Endothelial cell of umbilical vein (primary cell): ENCODE results near the gene CSMD2. TPM values are rescaled to one million over a fixed set of nuclear protein-coding genes. Genes with fewer than 3 reads are reported as not detected.

Source experiments
- BruUV-seq: library from RNA; stranded (reverse); fragments of 400-500 nt; replicated peaks from 2 replicates; lab custom pipeline; 2021; lab: Mats Ljungman, UMichigan
- CTCF ChIA-PET: fragments of 300-600, 350-600 bp; sonication (Branson Sonifier 250); formaldehyde crosslinking; loops from one replicate; lab custom pipeline; 2021; ENCODE audit warnings: antibody characterized with exemption, inconsistent platforms; lab: Charles Lee
- POLR2A ChIA-PET: fragments of 300-600, 350-600 bp; sonication (Branson Sonifier 250); formaldehyde crosslinking; loops from one replicate; lab custom pipeline; 2021; ENCODE audit warnings: antibody characterized with exemption, inconsistent platforms; lab: Charles Lee
- DNase-seq: peaks from one replicate; pipeline ENCODE4 v3.0.0-alpha.2; 2011; ENCODE audit warnings: low read depth, low spot score
- FAIRE-seq: peaks from 2 replicates; lab custom pipeline; 2011; peaks lifted over from hg19 to GRCh38; lab: Jason Lieb, UNC
- H2AFZ ChIP-seq: 2 replicates; pipeline ENCODE4 v1.6.0; 2012; ENCODE audit warnings: low read depth, low read length, control low read depth, inconsistent platforms
- H3K27ac ChIP-seq: 2 replicates; pipeline ENCODE4 v1.5.1; 2011; ENCODE audit warnings: low read depth, mild to moderate bottlenecking, control low read depth, low read length, moderate library complexity; ENCODE audit not compliant: insufficient read depth
- H3K27me3 ChIP-seq, 2 experiments: 2 replicates each; pipeline versions ENCODE4 v1.6.0 to v1.6.1; 2011; ENCODE audit warnings: low read length in 2 of 2, mixed read lengths in 1 of 2; ENCODE audit not compliant: control insufficient read depth in 2 of 2, insufficient read depth in 2 of 2
- H3K36me3 ChIP-seq, 2 experiments: 2 replicates in 1 of 2; 3 replicates in 1 of 2; pipeline ENCODE4 v1.5.1; 2011; ENCODE audit warnings: low read length in 2 of 2, mild to moderate bottlenecking in 1 of 2, moderate library complexity in 1 of 2; ENCODE audit not compliant: control insufficient read depth in 2 of 2, insufficient read depth in 2 of 2; ENCODE audit errors: extremely low read depth in 1 of 2
- H3K4me1 ChIP-seq: 3 replicates; pipeline ENCODE4 v1.5.1; 2011; ENCODE audit warnings: mild to moderate bottlenecking, low read length; ENCODE audit not compliant: control insufficient read depth, insufficient read depth; ENCODE audit errors: extremely low read depth
- H3K4me2 ChIP-seq: 2 replicates; pipeline ENCODE4 v1.6.1; 2011; ENCODE audit warnings: low read length, control low read depth, mixed read lengths; ENCODE audit not compliant: insufficient read depth
- H3K4me3 ChIP-seq, 3 experiments: fragments of 200-600 bp in 1 of 3; sonication (generic), shearing (Covaris generic) in 1 of 3; replicated peaks in 1 of 3; 2 replicates each; pipeline ENCODE4 v1.5.1; 2011 to 2016; ENCODE audit warnings: control low read depth in 3 of 3, low read length in 3 of 3, mild to moderate bottlenecking in 2 of 3, inconsistent platforms in 1 of 3, low read depth in 1 of 3, moderate library complexity in 1 of 3; ENCODE audit not compliant: insufficient read depth in 1 of 3
- H3K79me2 ChIP-seq: 2 replicates; pipeline ENCODE4 v1.6.0; 2012; ENCODE audit warnings: low read length, inconsistent platforms; ENCODE audit not compliant: control insufficient read depth, insufficient read depth
- H3K9ac ChIP-seq: replicated peaks from 2 replicates; pipeline ENCODE3; 2011; ENCODE audit warnings: low read length, control low read depth; ENCODE audit not compliant: insufficient read depth; ENCODE audit errors: extremely low read depth
- H3K9me1 ChIP-seq: replicated peaks from 3 replicates; pipeline ENCODE4 v1.6.0; 2011; ENCODE audit warnings: mild to moderate bottlenecking, low read length; ENCODE audit not compliant: control insufficient read depth, insufficient read depth; ENCODE audit errors: extremely low read depth
- H3K9me3 ChIP-seq: replicated peaks from 2 replicates; pipeline ENCODE4 v1.5.1; 2012; ENCODE audit warnings: low read length, inconsistent platforms; ENCODE audit not compliant: control insufficient read depth, insufficient read depth
- H4K20me1 ChIP-seq: replicated peaks from 2 replicates; pipeline ENCODE3; 2011; ENCODE audit warnings: mild to moderate bottlenecking, low read length; ENCODE audit not compliant: control insufficient read depth, insufficient read depth; ENCODE audit errors: extremely low read depth
- FOS ChIP-seq: IDR thresholded peaks from 2 replicates; pipeline ENCODE4 v1.6.1; 2011; ENCODE audit warnings: mild to moderate bottlenecking, low read length, moderate library complexity, borderline replicate concordance; ENCODE audit not compliant: insufficient read depth
- GATA2 ChIP-seq: IDR thresholded peaks from 2 replicates; pipeline ENCODE4 v1.7.0; 2011; ENCODE audit warnings: low read depth, mild to moderate bottlenecking, moderate library complexity, mixed read lengths, low read length; ENCODE audit not compliant: insufficient read length, insufficient read depth
- MAX ChIP-seq: IDR thresholded peaks from 2 replicates; pipeline ENCODE4 v1.6.1; 2011; ENCODE audit not compliant: insufficient read depth, insufficient read length
- MYC ChIP-seq: IDR thresholded peaks from one replicate; pipeline ENCODE4 v1.6.1; 2011; ENCODE audit warnings: mild to moderate bottlenecking, low read depth, low read length
- POLR2A ChIP-seq: IDR thresholded peaks from 2 replicates; pipeline ENCODE4 v1.6.1; 2012; ENCODE audit warnings: low read depth, mild to moderate bottlenecking, control low read depth, low read length
- POLR2AphosphoS5 ChIP-seq: IDR thresholded peaks from 2 replicates; pipeline ENCODE4 v1.6.1; 2012; ENCODE audit warnings: low read depth, mild to moderate bottlenecking, control low read depth, low read length, moderate library complexity; ENCODE audit not compliant: insufficient read depth
- dilution Hi-C: fragments of 300-500 bp; cut with MboI; formaldehyde crosslinking; loops from one replicate; pipeline ENCODE4 v1.15.0; 2019; ENCODE audit warnings: low sequenced_read_pairs; ENCODE audit not compliant: extremely low pct_ligation_motif_present
- intact Hi-C: fragments of 100-400 bp; cut with micrococcal nuclease; formaldehyde crosslinking; loops from one replicate; pipeline ENCODE4 v1.10.0; 2022
- polyA plus RNA-seq, 4 experiments: library from polyadenylated mRNA; depleted of rRNA in 3 of 4; stranded (reverse) in 3 of 4; unstranded in 1 of 4; fragments of >200 nt; gene quantifications; 2 replicates each; pipeline versions ENCODE4 v1.2.1 to v1.2.3, GENCODE V29; 2011 to 2012; ENCODE audit warnings: missing spikeins in 1 of 4
- total RNA-seq: library from RNA; stranded (reverse); gene quantifications from 2 replicates; pipeline ENCODE4 v1.2.3, GENCODE V29; 2021
- TF ChIP-seq, protein P1 (sequence below), 2 donors: IDR thresholded peaks; 1 replicate in 1 of 2; 2 replicates in 1 of 2; pipeline ENCODE4 v1.5.1; 2011; ENCODE audit warnings: low read length in 2 of 2, mild to moderate bottlenecking in 2 of 2, moderate library complexity in 2 of 2, control low read depth in 1 of 2, inconsistent platforms in 1 of 2, low read depth in 1 of 2; ENCODE audit not compliant: insufficient read depth in 1 of 2; ENCODE audit errors: extremely low read depth in 1 of 2

CSMD2 gene
- total and polyA plus RNA-seq, 2 donors (not counting 3 experiments of a cell fraction or from before 2014, with no cell fraction given) = under 0.01 TPM; not detected in 1

- Histone ChIP-seq H3K36me3 (no peaks in the 10 kb centered on the region), H3K9me1 (no peaks in the 10 kb centered on the region), H4K20me1 (no peaks in the 10 kb centered on the region), H3K4me1 (no peaks in the 10 kb centered on the region), H3K27me3 (no peaks in the 10 kb centered on the region), H3K27ac (no peak overlapping the region), H3K9ac (no peak overlapping the region), H3K9me3 (peaks cover 6% of the 10 kb centered on the region), H3K4me2 (no peak overlapping the region), H3K79me2 (no peaks in the 10 kb centered on the region), H3K4me3 (no peak overlapping the region), H2AFZ (no peak overlapping the region)
- DNase-seq (no peak), FAIRE-seq (no peak)
- TF ChIP-seq GATA2 (no peak), POLR2A (no peak), FOS (no peak), POLR2AphosphoS5 (no peak), MYC (no peak), MAX (no peak)
- TF ChIP-seq, protein P1, sequence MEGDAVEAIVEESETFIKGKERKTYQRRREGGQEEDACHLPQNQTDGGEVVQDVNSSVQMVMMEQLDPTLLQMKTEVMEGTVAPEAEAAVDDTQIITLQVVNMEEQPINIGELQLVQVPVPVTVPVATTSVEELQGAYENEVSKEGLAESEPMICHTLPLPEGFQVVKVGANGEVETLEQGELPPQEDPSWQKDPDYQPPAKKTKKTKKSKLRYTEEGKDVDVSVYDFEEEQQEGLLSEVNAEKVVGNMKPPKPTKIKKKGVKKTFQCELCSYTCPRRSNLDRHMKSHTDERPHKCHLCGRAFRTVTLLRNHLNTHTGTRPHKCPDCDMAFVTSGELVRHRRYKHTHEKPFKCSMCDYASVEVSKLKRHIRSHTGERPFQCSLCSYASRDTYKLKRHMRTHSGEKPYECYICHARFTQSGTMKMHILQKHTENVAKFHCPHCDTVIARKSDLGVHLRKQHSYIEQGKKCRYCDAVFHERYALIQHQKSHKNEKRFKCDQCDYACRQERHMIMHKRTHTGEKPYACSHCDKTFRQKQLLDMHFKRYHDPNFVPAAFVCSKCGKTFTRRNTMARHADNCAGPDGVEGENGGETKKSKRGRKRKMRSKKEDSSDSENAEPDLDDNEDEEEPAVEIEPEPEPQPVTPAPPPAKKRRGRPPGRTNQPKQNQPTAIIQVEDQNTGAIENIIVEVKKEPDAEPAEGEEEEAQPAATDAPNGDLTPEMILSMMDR (IDR thresholded peaks at IDR 0.05; ENCODE audit: extremely low read depth in 1 of 2, insufficient read depth in 1 of 2, low read depth in 1 of 2, low read length in 2 of 2) = no peak
- POLR2A ChIA-PET = no interaction called here
- intact Hi-C loops = no loop called here
- CTCF ChIA-PET = no interaction called here
- dilution Hi-C loops = no loop called here
- BruUV-seq = no TSS peak
Observed at GRCh38 chr1:33902486-33903209, 262.4 kb downstream of the CSMD2 start.
